Endometrium (tissue), 2 donors: Measurements from ENCODE around the gene ADAM22.
A peak's percentile ranks its signal among the peaks of the same experiment; 100 is the strongest.

Source experiments
- FAIRE-seq: peaks from 2 replicates; lab custom pipeline; 2012; peaks lifted over from hg19 to GRCh38; lab: Jason Lieb, UNC
- donor health status: control.
- donor health status: control.

ADAM22 gene

DNA sequence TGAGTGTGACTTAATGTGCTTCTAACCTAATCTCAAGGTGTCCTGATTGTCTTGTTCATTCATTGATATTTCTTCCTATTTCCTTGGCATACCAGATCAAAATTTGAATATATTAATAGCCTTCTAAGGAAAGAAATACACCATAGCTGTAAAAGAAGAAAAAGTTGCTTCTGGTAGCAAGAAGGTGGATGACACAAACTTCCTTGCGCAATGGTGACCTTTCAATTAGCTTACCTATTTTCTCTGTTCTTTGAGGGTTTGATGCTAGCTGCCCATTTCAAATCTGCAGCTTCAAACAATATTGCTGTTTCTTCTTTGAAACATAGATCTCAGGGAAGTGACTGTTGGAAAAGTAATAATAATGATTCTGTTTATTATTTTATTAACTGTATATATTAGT, 108.8 kb downstream of the ADAM22 start:
- no peak for FAIRE-seq

DNA sequence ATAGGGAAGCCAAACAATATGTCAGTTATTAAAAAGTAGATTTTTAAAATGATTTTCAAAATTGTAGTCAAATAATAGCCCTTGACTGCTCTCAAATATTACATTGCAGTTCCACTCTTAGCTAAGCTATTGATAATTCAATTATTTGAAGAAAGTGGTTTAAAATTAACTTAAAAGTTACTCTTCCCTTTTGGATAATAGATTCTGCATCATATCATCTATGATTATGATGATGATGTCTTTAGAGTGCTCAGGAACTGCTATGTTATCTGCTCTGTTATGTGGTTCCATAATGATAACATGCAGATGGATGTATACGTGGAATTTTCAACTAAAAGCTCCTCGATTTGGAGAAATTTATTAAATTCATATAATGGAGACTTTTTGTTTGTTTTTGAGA, 110.0 kb downstream of the ADAM22 start:
- no peak for FAIRE-seq

DNA sequence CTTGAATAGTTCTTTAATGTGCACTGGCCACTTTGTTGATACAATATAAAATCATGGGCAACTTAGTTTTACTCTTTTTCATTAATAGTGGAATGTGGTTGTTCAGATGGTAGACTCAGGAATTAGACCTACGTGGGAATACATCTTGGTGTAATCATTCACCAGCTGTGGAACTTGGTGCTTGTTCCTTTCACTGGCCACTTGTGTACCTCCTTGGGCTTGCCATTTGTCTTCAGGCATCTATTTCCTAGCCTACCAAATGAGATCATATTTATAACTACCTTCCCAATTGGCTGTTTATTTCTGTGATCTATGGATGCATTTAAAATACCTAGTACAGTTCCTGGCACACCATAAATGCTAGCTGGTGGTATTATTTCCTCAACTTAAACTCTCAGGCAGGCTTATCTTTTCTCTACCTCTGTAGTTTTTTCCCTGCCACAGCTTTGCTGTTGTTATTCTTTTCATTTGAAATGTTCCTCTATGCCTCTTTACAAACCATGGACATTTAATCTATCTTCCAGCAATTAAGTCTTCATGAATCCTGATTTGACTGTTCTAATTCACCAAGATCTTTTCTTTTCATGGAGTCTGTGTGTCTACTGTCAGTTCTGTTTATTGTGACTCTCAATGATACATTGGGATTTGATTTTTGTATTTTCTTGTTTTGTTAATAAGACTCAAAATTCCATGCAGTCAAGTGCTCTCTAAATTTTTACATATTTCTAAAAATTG, 113.0 kb downstream of the ADAM22 start:
- no peak for FAIRE-seq

DNA sequence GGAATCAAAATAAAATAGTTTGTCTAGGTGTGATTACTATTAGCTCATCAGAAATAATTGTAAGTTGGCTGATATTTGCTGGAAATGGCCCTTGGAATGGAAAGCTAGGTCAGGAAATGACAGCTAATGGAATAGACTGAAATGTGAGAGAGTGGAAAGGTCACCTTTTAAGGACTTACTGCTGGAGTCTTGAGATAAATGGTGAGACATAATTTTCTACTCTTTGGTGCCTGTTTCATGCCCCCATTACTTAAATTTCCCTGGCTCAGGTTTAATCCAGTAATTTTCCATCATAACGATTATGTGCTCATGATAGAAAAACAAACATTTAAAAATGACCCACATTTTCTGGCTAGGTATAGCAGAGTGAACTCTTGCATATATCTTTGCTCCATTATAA, 123.6 kb downstream of the ADAM22 start:
- no peak for FAIRE-seq

DNA sequence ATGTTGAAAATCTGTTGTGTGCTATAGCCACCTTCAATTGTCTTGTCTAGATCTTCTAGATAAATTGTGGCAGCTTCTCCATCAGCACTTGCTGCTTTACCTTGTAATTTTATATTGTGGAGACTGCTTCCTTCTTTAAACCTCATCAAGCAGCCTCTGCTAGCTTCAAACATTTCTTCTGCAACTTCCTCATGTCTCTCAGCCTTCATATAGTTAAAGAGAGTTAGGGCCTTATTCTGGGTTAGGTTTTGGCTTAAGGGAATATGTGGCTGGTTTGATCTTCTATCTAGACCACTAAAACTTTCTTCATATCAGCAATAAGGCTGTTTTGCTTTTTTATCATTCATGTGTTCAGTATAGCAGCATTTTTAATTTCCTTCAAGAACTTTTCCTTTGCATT, 128.2 kb downstream of the ADAM22 start:
- FAIRE-seq, result no peak

DNA sequence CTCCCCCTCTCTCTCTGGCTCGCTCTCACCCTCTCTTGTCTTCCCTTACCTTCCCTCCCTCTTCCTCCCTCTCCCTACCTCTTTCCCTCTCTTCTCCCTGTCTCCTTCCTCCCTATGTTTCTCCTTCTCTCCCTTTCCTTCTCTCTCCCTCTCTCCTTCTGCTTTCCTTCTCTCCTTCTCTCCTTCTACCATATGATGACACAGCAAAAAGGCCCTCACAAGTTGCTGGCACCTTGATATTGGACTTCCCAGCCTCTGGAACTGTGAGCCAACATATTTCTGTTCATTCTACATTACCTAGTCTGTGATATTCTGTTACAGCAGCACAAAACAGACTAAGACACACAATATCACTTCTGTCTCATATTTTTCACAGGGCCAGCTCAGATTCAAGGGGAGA, 135.0 kb downstream of the ADAM22 start:
- no peak for FAIRE-seq

- no peak for FAIRE-seq
These were observed 138.1 kb downstream of the ADAM22 start for GRCh38 chr7:88071994-88072714.

GRCh38 chr7:88072715-88073055, 138.6 kb downstream of the ADAM22 start:
- no peak for FAIRE-seq

DNA sequence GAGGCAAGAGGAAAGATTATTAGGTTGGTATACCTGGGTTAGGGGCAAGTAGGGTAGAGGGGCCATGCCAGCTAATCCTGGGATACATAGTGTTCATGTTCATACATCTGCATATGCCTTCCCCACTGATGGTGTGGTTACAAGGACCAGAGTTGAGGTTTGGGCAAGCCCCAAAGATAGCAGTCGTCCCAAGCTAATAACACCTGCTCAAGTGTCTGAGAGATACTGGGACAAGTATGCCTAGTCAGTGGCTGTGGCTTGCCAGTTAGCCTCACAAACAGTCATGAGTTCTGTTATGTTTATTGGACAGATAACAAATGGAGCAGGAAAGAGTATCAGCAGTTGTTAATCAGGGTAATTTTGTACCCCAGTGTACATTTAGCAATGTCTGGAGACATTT, 139.6 kb downstream of the ADAM22 start:
- FAIRE-seq, result no peak

GRCh38 chr7:88075216-88075615, 141.2 kb downstream of the ADAM22 start:
- no peak for FAIRE-seq

GRCh38 chr7:88083883-88084282, 149.8 kb downstream of the ADAM22 start:
- no peak for FAIRE-seq

- no peak for FAIRE-seq
These were observed 155.5 kb downstream of the ADAM22 start for GRCh38 chr7:88089561-88089960.

GRCh38 chr7:88090240-88090639, 156.2 kb downstream of the ADAM22 start:
- FAIRE-seq, result no peak

DNA sequence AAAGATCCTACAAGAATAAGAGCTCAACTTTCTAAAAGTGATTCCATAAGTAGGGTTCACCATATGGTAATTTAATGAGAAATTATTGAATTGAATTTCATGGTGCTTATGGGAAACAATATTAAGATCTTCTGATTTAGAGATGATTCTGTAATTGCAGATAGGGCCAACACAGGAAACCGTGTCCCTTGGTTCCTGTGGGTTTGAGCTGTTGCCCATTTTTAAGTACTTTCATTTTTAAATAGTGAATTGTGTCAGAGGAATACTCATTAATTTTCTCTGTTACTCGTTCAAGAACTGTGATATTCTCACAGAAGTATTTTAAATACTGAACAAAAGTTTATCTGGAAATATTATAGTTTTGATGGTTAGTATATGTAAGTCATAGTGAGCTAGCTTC, 156.6 kb downstream of the ADAM22 start:
- FAIRE-seq, result no peak

- no peak for FAIRE-seq
These were observed 158.1 kb downstream of the ADAM22 start for GRCh38 chr7:88091988-88092675.

- FAIRE-seq, result no peak
These were observed 158.6 kb downstream of the ADAM22 start for GRCh38 chr7:88092676-88092999.

- FAIRE-seq, result no peak
These were observed 167.7 kb downstream of the ADAM22 start for GRCh38 chr7:88101769-88102168.

GRCh38 chr7:88102675-88103074, 168.6 kb downstream of the ADAM22 start:
- FAIRE-seq, result no peak

DNA sequence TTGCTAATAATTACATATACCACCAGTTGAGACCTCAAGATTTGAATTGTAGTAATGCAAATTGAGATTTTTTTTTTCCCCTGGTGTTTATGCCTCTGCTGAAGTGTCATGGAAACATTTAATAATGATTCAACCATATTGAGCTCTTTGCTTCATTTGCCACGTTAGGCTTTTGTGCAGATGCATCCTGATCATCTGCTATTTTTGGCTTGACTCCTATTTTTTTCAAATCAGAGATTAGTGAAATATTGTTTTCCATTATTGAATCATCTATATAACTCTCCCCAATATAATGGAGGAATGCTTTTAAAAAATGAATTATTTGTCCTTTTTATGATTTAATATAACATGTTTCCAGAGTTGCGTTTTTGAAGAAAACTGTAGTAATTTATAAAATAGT, 170.7 kb downstream of the ADAM22 start:
- FAIRE-seq, result no peak

- FAIRE-seq, result no peak
These were observed 171.2 kb downstream of the ADAM22 start for GRCh38 chr7:88105231-88105630.

- FAIRE-seq, result no peak
These were observed 172.4 kb downstream of the ADAM22 start for GRCh38 chr7:88106434-88106833.

DNA sequence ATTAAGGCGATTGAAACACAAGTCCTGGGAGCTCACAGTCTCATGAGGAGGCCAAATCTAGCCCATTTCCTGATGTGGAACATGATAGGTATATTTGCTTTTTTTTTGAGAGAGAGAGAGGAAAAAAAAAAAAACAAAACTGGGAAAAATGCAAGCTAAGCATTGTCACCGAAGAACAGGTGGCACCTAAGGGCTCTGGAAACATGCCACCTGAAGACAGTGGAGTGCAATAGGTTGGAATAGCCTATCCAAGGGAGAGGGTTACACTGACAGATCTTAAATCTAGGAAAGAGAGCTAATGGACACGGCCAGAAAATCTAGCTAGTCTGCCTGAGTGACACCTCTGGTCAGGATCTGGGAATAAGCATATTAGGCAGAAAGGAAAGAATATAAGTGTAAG, 175.6 kb downstream of the ADAM22 start:
- FAIRE-seq, result no peak

GRCh38 chr7:88111140-88111743, 177.2 kb downstream of the ADAM22 start:
- FAIRE-seq, result peak; percentile 97
